CD4-positive, alpha-beta T cell (primary cell): Measurements from ENCODE around the gene COL19A1. TPM values are rescaled to one million over a fixed set of nuclear protein-coding genes. Genes with fewer than 3 reads are reported as not detected.

Experiments
- ATAC-seq: fragments of 200-7000 bp; cut with Tn5 transposase; one replicate; pipeline ENCODE4 v1.10.0; 2022; ENCODE audit warnings: mild to moderate bottlenecking; ENCODE audit not compliant: poor library complexity
- CTCF ChIA-PET: fragments of 350-600 bp; sonication (Branson Sonifier 250); formaldehyde crosslinking; loops from one replicate; lab custom pipeline; 2021; ENCODE audit warnings: antibody characterized with exemption, inconsistent platforms; lab: Charles Lee
- POLR2A ChIA-PET: fragments of 350-600 bp; sonication (Branson Sonifier 250); formaldehyde crosslinking; loops from one replicate; lab custom pipeline; 2021; ENCODE audit warnings: antibody characterized with exemption, inconsistent platforms; lab: Charles Lee
- DNase-seq, 14 experiments: peaks; one replicate each; pipeline ENCODE4 v3.0.0-alpha.2; 2013 to 2020; ENCODE audit warnings: mixed read lengths in 2 of 14
- H3K27ac ChIP-seq, 2 donors: one replicate each; pipeline versions ENCODE4 v1.5.1 to v1.7.0; 2013; ENCODE audit warnings: low read length in 2 of 2, low read depth in 1 of 2, mild to moderate bottlenecking in 1 of 2
- H3K27me3 ChIP-seq, 2 experiments: 1 replicate in 1 of 2; 2 replicates in 1 of 2; pipeline versions ENCODE4 v1.6.1 to v1.7.0; 2013; ENCODE audit warnings: low read length in 2 of 2, control low read depth in 1 of 2, mild to moderate bottlenecking in 1 of 2, moderate library complexity in 1 of 2; ENCODE audit not compliant: insufficient read depth in 2 of 2, control insufficient read depth in 1 of 2
- H3K36me3 ChIP-seq: one replicate; pipeline ENCODE4 v1.6.1; 2013; ENCODE audit warnings: low read length, control low read depth; ENCODE audit not compliant: insufficient read depth
- H3K4me1 ChIP-seq: one replicate; pipeline ENCODE4 v1.6.1; 2013; ENCODE audit warnings: low read length, control low read depth; ENCODE audit not compliant: insufficient read depth
- H3K4me3 ChIP-seq: one replicate; pipeline ENCODE4 v1.5.1; 2013; ENCODE audit warnings: mild to moderate bottlenecking, low read length, moderate library complexity
- H3K9me3 ChIP-seq, 2 experiments: 1 replicate in 1 of 2; 2 replicates in 1 of 2; pipeline versions ENCODE4 v1.6.1 to v1.7.0; 2013; ENCODE audit warnings: low read length in 2 of 2, mild to moderate bottlenecking in 2 of 2, control low read depth in 1 of 2, moderate library complexity in 1 of 2; ENCODE audit not compliant: control insufficient read depth in 1 of 2, insufficient read depth in 1 of 2
- H3K27ac Mint-ChIP-seq: one replicate; pipeline ENCODE4 v1.8.0; 2020; ENCODE audit warnings: mixed read lengths
- H3K27me3 Mint-ChIP-seq: one replicate; pipeline ENCODE4 v1.8.0; 2021; ENCODE audit warnings: mixed read lengths
- H3K36me3 Mint-ChIP-seq: one replicate; pipeline ENCODE4 v1.8.0; 2021; ENCODE audit warnings: low read depth, mixed read lengths
- H3K4me1 Mint-ChIP-seq: one replicate; pipeline ENCODE4 v1.8.0; 2021; ENCODE audit warnings: low read depth, mixed read lengths
- H3K4me3 Mint-ChIP-seq: one replicate; pipeline ENCODE4 v1.8.0; 2020; ENCODE audit warnings: mild to moderate bottlenecking, mixed read lengths
- H3K9me3 Mint-ChIP-seq: one replicate; pipeline ENCODE4 v1.8.0; 2020; ENCODE audit warnings: mixed read lengths
- CTCF ChIP-seq: fragments of 200-600 bp; IDR thresholded peaks from one replicate; pipeline ENCODE4 v1.8.0; 2022; ENCODE audit warnings: antibody characterized with exemption, mild to moderate bottlenecking
- intact Hi-C, 2 experiments: fragments of 100-400 bp; cut with DNase I in 1 of 2; cut with micrococcal nuclease in 1 of 2; formaldehyde crosslinking; loops; one replicate each; pipeline versions ENCODE4 v1.15.1 to v1.9.0; 2023 to 2025; cut with DNase I, micrococcal nuclease
- total RNA-seq, 174 experiments: library from RNA in 2 of 174; stranded (reverse) in 2 of 174; gene quantifications; one replicate each; pipeline ENCODE4 v1.2.3 and lab custom pipeline; 2021 to 2026

COL19A1 gene
- total RNA-seq, 2 experiments from 2014 or later, result not detected

DNA sequence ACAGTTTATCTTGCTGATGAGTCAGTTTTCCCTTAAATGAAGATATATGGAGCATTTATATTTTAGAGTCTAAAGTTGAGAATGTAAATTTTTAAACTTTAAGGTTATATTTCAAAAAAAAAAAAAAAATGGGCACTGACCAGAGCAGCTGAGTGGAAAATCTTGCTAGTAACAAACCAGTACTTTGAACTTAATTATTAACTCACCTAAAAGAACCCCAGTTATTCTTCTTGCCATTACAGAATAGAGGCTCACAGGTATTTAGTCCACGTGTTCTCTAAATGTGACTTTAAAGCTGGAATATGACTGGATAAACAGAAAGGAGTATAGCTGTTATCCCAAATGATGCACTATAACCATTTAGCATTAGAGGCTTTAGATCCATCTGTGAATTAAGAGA, 258.1 kb downstream of the COL19A1 start:
- H3K4me3 ChIP-seq, result no peak overlapping the region
- ChIA-PET CTCF (no interaction called here), POLR2A (no interaction called here)
- no peak overlapping the region for H3K4me3 Mint-ChIP-seq
- DNase-seq, result no peak
- no peaks in the 10 kb centered on the region for H3K36me3 Mint-ChIP-seq
- no peak for ATAC-seq
- H3K27me3 Mint-ChIP-seq, result peaks cover 14% of the 10 kb centered on the region
- no peak for TF ChIP-seq CTCF
- no peaks in the 10 kb centered on the region for H3K9me3 ChIP-seq
- no peaks in the 10 kb centered on the region for H3K4me1 Mint-ChIP-seq
- H3K4me1 ChIP-seq, result no peaks in the 10 kb centered on the region
- intact Hi-C loops, result no loop called here
- no peak overlapping the region for H3K27ac Mint-ChIP-seq
- H3K27ac ChIP-seq, result no peak overlapping the region
- no peaks in the 10 kb centered on the region for H3K9me3 Mint-ChIP-seq
- no peaks in the 10 kb centered on the region for H3K36me3 ChIP-seq
- H3K27me3 ChIP-seq, result no peaks in the 10 kb centered on the region

DNA sequence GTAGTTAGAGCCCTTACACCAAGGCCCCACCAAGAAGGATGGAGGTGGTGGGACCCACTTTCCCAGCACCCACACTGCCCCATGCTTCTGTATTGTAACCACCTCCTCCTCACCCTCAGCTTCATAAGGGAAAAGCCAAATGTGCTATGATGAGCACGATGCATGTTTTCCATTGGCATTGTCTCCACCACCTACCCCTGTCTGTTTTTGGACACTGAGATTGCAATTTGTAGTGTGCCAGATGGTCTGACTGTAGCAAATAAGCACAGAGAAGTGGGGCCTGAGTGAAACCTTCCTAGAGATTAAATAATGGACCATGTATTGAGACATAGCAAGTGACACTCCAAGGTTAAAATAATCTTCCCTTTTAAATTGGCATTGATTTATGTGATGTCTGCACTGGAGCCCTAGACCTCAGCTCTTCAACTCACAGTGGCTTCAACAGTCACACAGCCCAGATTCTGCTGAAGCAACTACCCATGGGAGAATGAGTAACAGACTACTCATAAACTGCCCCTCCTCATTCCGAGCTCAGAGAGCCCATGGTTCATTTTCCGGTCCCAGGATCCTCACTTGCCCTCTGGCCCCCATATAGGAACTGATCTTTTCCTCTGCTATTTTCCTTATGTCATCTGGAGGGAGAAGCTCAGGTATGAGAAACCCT, 258.7 kb downstream of the COL19A1 start:
- no peaks in the 10 kb centered on the region for H3K4me1 ChIP-seq
- no peak overlapping the region for H3K27ac Mint-ChIP-seq
- ChIA-PET CTCF (no interaction called here), POLR2A (no interaction called here)
- no peaks in the 10 kb centered on the region for H3K4me1 Mint-ChIP-seq
- H3K9me3 ChIP-seq, result no peaks in the 10 kb centered on the region
- no peaks in the 10 kb centered on the region for H3K9me3 Mint-ChIP-seq
- intact Hi-C loops, result no loop called here
- H3K36me3 ChIP-seq, result no peaks in the 10 kb centered on the region
- no peaks in the 10 kb centered on the region for H3K36me3 Mint-ChIP-seq
- ATAC-seq (no peak), DNase-seq (no peak)
- no peak overlapping the region for H3K27ac ChIP-seq
- peaks cover 18% of the 10 kb centered on the region for H3K27me3 Mint-ChIP-seq
- no peak for TF ChIP-seq CTCF
- H3K4me3 ChIP-seq, result no peak overlapping the region
- no peak overlapping the region for H3K4me3 Mint-ChIP-seq
- no peaks in the 10 kb centered on the region for H3K27me3 ChIP-seq

- intact Hi-C loops, result no loop called here
- DNase-seq (no peak), ATAC-seq (no peak)
- Mint-ChIP-seq H3K36me3 (no peaks in the 10 kb centered on the region), H3K27me3 (peaks cover 18% of the 10 kb centered on the region), H3K9me3 (no peaks in the 10 kb centered on the region), H3K4me3 (no peak overlapping the region), H3K4me1 (no peaks in the 10 kb centered on the region), H3K27ac (no peak overlapping the region)
- H3K27ac ChIP-seq, result no peak overlapping the region
- ChIA-PET CTCF (no interaction called here), POLR2A (no interaction called here)
- TF ChIP-seq CTCF, result no peak
- no peaks in the 10 kb centered on the region for H3K36me3 ChIP-seq
- no peaks in the 10 kb centered on the region for H3K27me3 ChIP-seq
- peaks cover 0 to 3% of the 10 kb centered on the region in 2 experiments for H3K9me3 ChIP-seq
- H3K4me3 ChIP-seq, result no peak overlapping the region
- H3K4me1 ChIP-seq, result no peaks in the 10 kb centered on the region
Measured at GRCh38 chr6:70125602-70126001, 259.2 kb downstream of the COL19A1 start.
